ENCODE results near the gene RAD51C.

- TF ChIP-seq EZH2 (IDR thresholded peaks at IDR 0.05; ENCODE audit: borderline replicate concordance, low read length), result no peak
- no peak for TF ChIP-seq CTCF (conservative IDR thresholded peaks at IDR 0.05 in 1 of 2, IDR thresholded peaks at IDR 0.05 in 1 of 2; ENCODE audit: extremely low read depth in 1 of 2, insufficient read depth in 1 of 2, low read depth in 1 of 2, low read length in 2 of 2)
Measured at GRCh38 chr17:58722274-58722673, 29.9 kb downstream of the RAD51C start.
